Superior temporal gyrus (tissue), 1 donor: ENCODE results near the gene HEMK1.

Experiments used
- DNase-seq: peaks from one replicate; pipeline ENCODE4 v3.0.0-alpha.2; 2016; ENCODE audit errors: extremely low spot score

HEMK1 gene

GRCh38 chr3:50573566-50574443, 4.5 kb downstream of the HEMK1 start:
- no peak for DNase-seq

- DNase-seq = no peak
Measured at GRCh38 chr3:50574444-50574831, 5.1 kb downstream of the HEMK1 start.

- DNase-seq = no peak
Measured at GRCh38 chr3:50575372-50575771, 6.0 kb downstream of the HEMK1 start.

GRCh38 chr3:50577348-50577747, 8.0 kb downstream of the HEMK1 start:
- DNase-seq = no peak

GRCh38 chr3:50580683-50581458, 11.5 kb downstream of the HEMK1 start:
- DNase-seq = no peak

- DNase-seq = no peak
Measured at GRCh38 chr3:50581459-50581842, 12.1 kb downstream of the HEMK1 start.

GRCh38 chr3:50582083-50582482, 12.8 kb downstream of the HEMK1 start:
- DNase-seq = no peak

GRCh38 chr3:50583897-50584296, 14.6 kb downstream of the HEMK1 start:
- no peak for DNase-seq

GRCh38 chr3:50584391-50584790, 15.1 kb downstream of the HEMK1 start:
- no peak for DNase-seq

GRCh38 chr3:50585919-50586762, 16.8 kb downstream of the HEMK1 start:
- no peak for DNase-seq

GRCh38 chr3:50586763-50587070, 17.4 kb downstream of the HEMK1 start:
- DNase-seq = no peak

- DNase-seq = no peak
Measured at GRCh38 chr3:50587373-50587772, 18.1 kb downstream of the HEMK1 start.

GRCh38 chr3:50587806-50588758, 18.8 kb downstream of the HEMK1 start:
- no peak for DNase-seq

- DNase-seq = no peak
Measured at GRCh38 chr3:50588759-50589433, 19.6 kb downstream of the HEMK1 start.

- DNase-seq = no peak
Measured at GRCh38 chr3:50591196-50591741, 21.9 kb downstream of the HEMK1 start.

GRCh38 chr3:50592568-50592967, 23.2 kb downstream of the HEMK1 start:
- no peak for DNase-seq

- DNase-seq = no peak
Measured at GRCh38 chr3:50594253-50594785, 25.0 kb downstream of the HEMK1 start.

- DNase-seq = no peak
Measured at GRCh38 chr3:50599115-50599715, 29.9 kb downstream of the HEMK1 start.

GRCh38 chr3:50599716-50600118, 30.4 kb downstream of the HEMK1 start:
- DNase-seq = no peak
